Activated T-cell treated with anti-CD3 and anti-CD28 coated beads, Interleukin-2, amount 50 U/mL, for 24 hours (primary cell): ENCODE measurements around the gene GUCY2F.

Source experiments
- DNase-seq: peaks from one replicate; pipeline ENCODE4 v3.0.0-alpha.2; 2020
- H3K27ac Mint-ChIP-seq: 2 replicates; pipeline ENCODE4 v1.8.0; 2020; ENCODE audit warnings: mild to moderate bottlenecking, mixed read lengths
- H3K27me3 Mint-ChIP-seq: 2 replicates; pipeline ENCODE4 v1.8.0; 2020; ENCODE audit warnings: mixed read lengths
- H3K36me3 Mint-ChIP-seq: 2 replicates; pipeline ENCODE4 v1.8.0; 2020; ENCODE audit warnings: low read depth, mixed read lengths
- H3K4me1 Mint-ChIP-seq: 2 replicates; pipeline ENCODE4 v1.8.0; 2020; ENCODE audit warnings: low read depth, mixed read lengths
- H3K4me3 Mint-ChIP-seq: 2 replicates; pipeline ENCODE4 v1.8.0; 2020; ENCODE audit warnings: mild to moderate bottlenecking, moderate library complexity, mixed read lengths
- H3K9me3 Mint-ChIP-seq: 2 replicates; pipeline ENCODE4 v1.8.0; 2020; ENCODE audit warnings: mixed read lengths

GUCY2F gene

GRCh38 chrX:109481986-109482385 is at the start of gene GUCY2F:
TSS of gene GUCY2F (minus strand) at chrX:109482086. CDS start at chrX:109475936, 6,150 bp downstream.
- Mint-ChIP-seq H3K4me1 (no peaks in the 10 kb centered on the region), H3K4me3 (no peak within 1 kb of the TSS), H3K36me3 (no peaks in the 10 kb centered on the region), H3K9me3 (no peaks in the 10 kb centered on the region), H3K27me3 (peaks cover 38% of the 10 kb centered on the region), H3K27ac (no peak within 1 kb of the TSS)
- no peak for DNase-seq

GRCh38 chrX:109519001-109519400 is 37.1 kb upstream of the GUCY2F start:
- no peak overlapping the region for H3K4me3 Mint-ChIP-seq
- H3K36me3 Mint-ChIP-seq = no peaks in the 10 kb centered on the region
- H3K27me3 Mint-ChIP-seq = peaks cover 57% of the 10 kb centered on the region
- H3K9me3 Mint-ChIP-seq = no peaks in the 10 kb centered on the region
- H3K27ac Mint-ChIP-seq = no peak overlapping the region
- H3K4me1 Mint-ChIP-seq = no peaks in the 10 kb centered on the region
- no peak for DNase-seq

GRCh38 chrX:109511113-109511512 is 29.2 kb upstream of the GUCY2F start:
- H3K27me3 Mint-ChIP-seq = peaks cover 66% of the 10 kb centered on the region

GRCh38 chrX:109508915-109509314 is 27.0 kb upstream of the GUCY2F start:
- Mint-ChIP-seq H3K4me3 (no peak overlapping the region), H3K27ac (no peak overlapping the region), H3K27me3 (peaks cover 66% of the 10 kb centered on the region), H3K9me3 (no peaks in the 10 kb centered on the region), H3K4me1 (no peaks in the 10 kb centered on the region), H3K36me3 (no peaks in the 10 kb centered on the region)
- DNase-seq = no peak

More at GRCh38 chrX:109511113-109511512, 29.2 kb upstream of the GUCY2F start:
- Mint-ChIP-seq H3K9me3 (no peaks in the 10 kb centered on the region), H3K4me3 (no peak overlapping the region), H3K4me1 (no peaks in the 10 kb centered on the region), H3K36me3 (no peaks in the 10 kb centered on the region), H3K27ac (no peak overlapping the region)
- DNase-seq = no peak

- no peaks in the 10 kb centered on the region for H3K4me1 Mint-ChIP-seq
- H3K36me3 Mint-ChIP-seq = no peaks in the 10 kb centered on the region
- H3K4me3 Mint-ChIP-seq = no peak overlapping the region
- H3K27ac Mint-ChIP-seq = no peak overlapping the region
- H3K9me3 Mint-ChIP-seq = no peaks in the 10 kb centered on the region
- DNase-seq = no peak
- peaks cover 70% of the 10 kb centered on the region for H3K27me3 Mint-ChIP-seq
These were observed 19.3 kb upstream of the GUCY2F start for GRCh38 chrX:109501176-109501575.

- H3K4me1 Mint-ChIP-seq = no peaks in the 10 kb centered on the region
- H3K27me3 Mint-ChIP-seq = peaks cover 63% of the 10 kb centered on the region
These were observed 16.5 kb upstream of the GUCY2F start for GRCh38 chrX:109498434-109498833.

GRCh38 chrX:109489174-109489573 is 7.3 kb upstream of the GUCY2F start:
- Mint-ChIP-seq H3K9me3 (no peaks in the 10 kb centered on the region), H3K4me3 (no peak overlapping the region), H3K4me1 (no peaks in the 10 kb centered on the region), H3K36me3 (no peaks in the 10 kb centered on the region), H3K27me3 (peaks cover 38% of the 10 kb centered on the region), H3K27ac (no peak overlapping the region)
- DNase-seq = no peak

More at GRCh38 chrX:109498434-109498833, 16.5 kb upstream of the GUCY2F start:
- H3K36me3 Mint-ChIP-seq = no peaks in the 10 kb centered on the region
- H3K9me3 Mint-ChIP-seq = no peaks in the 10 kb centered on the region
- no peak overlapping the region for H3K4me3 Mint-ChIP-seq
- H3K27ac Mint-ChIP-seq = no peak overlapping the region
- no peak for DNase-seq

- no peak for DNase-seq
- Mint-ChIP-seq H3K27ac (no peak overlapping the region), H3K4me1 (no peaks in the 10 kb centered on the region), H3K27me3 (peaks cover 37% of the 10 kb centered on the region), H3K36me3 (no peaks in the 10 kb centered on the region), H3K4me3 (no peak overlapping the region), H3K9me3 (no peaks in the 10 kb centered on the region)
These were observed 5.8 kb upstream of the GUCY2F start for GRCh38 chrX:109487640-109488039.

GRCh38 chrX:109485470-109486340 is 3.8 kb upstream of the GUCY2F start:
- peaks cover 38% of the 10 kb centered on the region for H3K27me3 Mint-ChIP-seq

GRCh38 chrX:109484886-109485285 is 3.0 kb upstream of the GUCY2F start:
- Mint-ChIP-seq H3K4me1 (no peaks in the 10 kb centered on the region), H3K27me3 (peaks cover 37% of the 10 kb centered on the region), H3K4me3 (no peak overlapping the region), H3K27ac (no peak overlapping the region), H3K36me3 (no peaks in the 10 kb centered on the region), H3K9me3 (no peaks in the 10 kb centered on the region)
- no peak for DNase-seq

More at GRCh38 chrX:109485470-109486340, 3.8 kb upstream of the GUCY2F start:
- Mint-ChIP-seq H3K4me3 (no peak overlapping the region), H3K9me3 (no peaks in the 10 kb centered on the region), H3K36me3 (no peaks in the 10 kb centered on the region), H3K27ac (no peak overlapping the region), H3K4me1 (no peaks in the 10 kb centered on the region)
- DNase-seq = peak; percentile 67

- Mint-ChIP-seq H3K27ac (no peak overlapping the region), H3K4me3 (no peak overlapping the region), H3K36me3 (no peaks in the 10 kb centered on the region), H3K27me3 (peaks cover 25% of the 10 kb centered on the region), H3K4me1 (peaks cover 11% of the 10 kb centered on the region), H3K9me3 (no peaks in the 10 kb centered on the region)
- DNase-seq = no peak
These were observed 6.6 kb downstream of the GUCY2F start for GRCh38 chrX:109475174-109475891.

- DNase-seq = peak; percentile 41
- Mint-ChIP-seq H3K4me3 (no peak overlapping the region), H3K27ac (peak overlapping the region; percentile 57), H3K27me3 (peaks cover 35% of the 10 kb centered on the region), H3K4me1 (peaks cover 11% of the 10 kb centered on the region), H3K36me3 (no peaks in the 10 kb centered on the region), H3K9me3 (no peaks in the 10 kb centered on the region)
These were observed 8.7 kb downstream of the GUCY2F start for GRCh38 chrX:109472939-109473735.

GRCh38 chrX:109464231-109464630 is 17.7 kb downstream of the GUCY2F start:
- Mint-ChIP-seq H3K4me1 (no peaks in the 10 kb centered on the region), H3K4me3 (no peak overlapping the region), H3K27me3 (peaks cover 50% of the 10 kb centered on the region), H3K9me3 (no peaks in the 10 kb centered on the region), H3K27ac (no peak overlapping the region), H3K36me3 (no peaks in the 10 kb centered on the region)
- no peak for DNase-seq

- Mint-ChIP-seq H3K36me3 (no peaks in the 10 kb centered on the region), H3K9me3 (no peaks in the 10 kb centered on the region), H3K4me3 (no peak overlapping the region), H3K27ac (no peak overlapping the region), H3K4me1 (no peaks in the 10 kb centered on the region), H3K27me3 (peaks cover 55% of the 10 kb centered on the region)
- DNase-seq = no peak
These were observed 18.1 kb downstream of the GUCY2F start for GRCh38 chrX:109463784-109464183.
